K562 (cell line): Measurements from ENCODE around the gene OTUD5. TPM values are rescaled to one million over a fixed set of nuclear protein-coding genes. Genes with fewer than 3 reads are reported as not detected.

Source experiments
- ATAC-seq: fragments of 200-7000 bp; cut with Tn5 transposase; 3 replicates; pipeline ENCODE4 v1.9.1; 2020; ENCODE audit warnings: moderate library complexity
- BruUV-seq: library from RNA; stranded (reverse); fragments of 400-500 nt; replicated peaks from 2 replicates; lab custom pipeline; 2021; lab: Mats Ljungman, UMichigan
- CTCF ChIA-PET: fragments of 300-600 bp; formaldehyde crosslinking; extraction: SDS; loops from one replicate; lab custom pipeline; 2021; ENCODE audit warnings: low intra/inter-chr PET ratio; lab: Yijun Ruan, JAX
- POLR2A ChIA-PET: fragments of 300-600, 350-650 bp; sonication (Branson Sonifier 250); formaldehyde crosslinking; extraction: SDS; loops from one replicate; lab custom pipeline; 2021; ENCODE audit warnings: antibody characterized with exemption, inconsistent platforms; lab: Yijun Ruan, JAX
- DNase-seq, 4 experiments: peaks; one replicate each; pipeline versions ENCODE4 v3.0.0 to v3.0.0-alpha.2; 2011 to 2018; ENCODE audit warnings: low spot score in 3 of 4, mixed read lengths in 3 of 4; ENCODE audit errors: extremely low read depth in 1 of 4
- FAIRE-seq: peaks from 2 replicates; lab custom pipeline; 2011; peaks lifted over from hg19 to GRCh38; lab: Jason Lieb, UNC
- H2AFZ ChIP-seq: 2 replicates; pipeline ENCODE4 v1.6.0; 2011; ENCODE audit warnings: low read depth, low read length, control low read depth, inconsistent platforms
- H3K27ac ChIP-seq: fragments of 200-600 bp; 3 replicates; pipeline ENCODE4 v1.8.0; 2011; ENCODE audit warnings: low read depth, mild to moderate bottlenecking, control low read depth, inconsistent platforms, low read length, moderate library complexity, mixed read lengths; ENCODE audit errors: extremely low read depth
- H3K27me3 ChIP-seq, 2 experiments: fragments of 300-600 bp in 1 of 2; 2 replicates in 1 of 2; 3 replicates in 1 of 2; pipeline versions ENCODE4 v1.6.0 to v1.8.0; 2011; ENCODE audit warnings: inconsistent platforms in 2 of 2, low read length in 2 of 2, mild to moderate bottlenecking in 1 of 2, mixed read lengths in 1 of 2, moderate library complexity in 1 of 2; ENCODE audit not compliant: control insufficient read depth in 2 of 2, insufficient read depth in 2 of 2
- H3K36me3 ChIP-seq: fragments of 300-600 bp; 3 replicates; pipeline ENCODE4 v1.8.0; 2011; ENCODE audit warnings: mild to moderate bottlenecking, low read length, inconsistent platforms; ENCODE audit not compliant: control insufficient read depth, insufficient read depth
- H3K4me1 ChIP-seq, 2 experiments: fragments of 200-600 bp in 1 of 2; replicated peaks in 1 of 2; 2 replicates in 1 of 2; 3 replicates in 1 of 2; pipeline versions ENCODE4 v1.5.1 to v1.8.0; 2011; ENCODE audit warnings: inconsistent platforms in 2 of 2, low read length in 2 of 2, mild to moderate bottlenecking in 1 of 2, mixed read lengths in 1 of 2, moderate library complexity in 1 of 2; ENCODE audit not compliant: control insufficient read depth in 2 of 2, insufficient read depth in 2 of 2
- H3K4me2 ChIP-seq: 2 replicates; pipeline ENCODE4 v1.6.1; 2011; ENCODE audit warnings: low read length, control low read depth, inconsistent platforms, mixed read lengths; ENCODE audit not compliant: insufficient read depth
- H3K4me3 ChIP-seq: fragments of 200-600 bp; sonication (generic), shearing (Covaris generic); 2 replicates; pipeline ENCODE4 v1.5.1; 2016; ENCODE audit warnings: control low read depth, inconsistent platforms
- H3K79me2 ChIP-seq: fragments of 200-600 bp; 3 replicates; pipeline ENCODE4 v1.8.0; 2011; ENCODE audit warnings: low read length, inconsistent platforms; ENCODE audit not compliant: control insufficient read depth, insufficient read depth
- H3K9ac ChIP-seq, 2 experiments: 2 replicates each; pipeline versions ENCODE4 v1.6.0 to v1.6.1; 2011; ENCODE audit warnings: low read depth in 2 of 2, low read length in 2 of 2, control low read depth in 1 of 2, inconsistent platforms in 1 of 2, mild to moderate bottlenecking in 1 of 2, mixed read lengths in 1 of 2; ENCODE audit not compliant: insufficient read depth in 1 of 2
- H3K9me1 ChIP-seq: one replicate; pipeline ENCODE4 v1.6.0; 2011; ENCODE audit warnings: inconsistent platforms, mild to moderate bottlenecking, low read length, moderate library complexity; ENCODE audit not compliant: control insufficient read depth, insufficient read depth
- H3K9me3 ChIP-seq: replicated peaks from 2 replicates; pipeline ENCODE4 v1.5.1; 2011; ENCODE audit warnings: low read depth, low read length, inconsistent platforms; ENCODE audit not compliant: control insufficient read depth, insufficient read depth
- H4K20me1 ChIP-seq: replicated peaks from 2 replicates; pipeline ENCODE4 v1.6.1; 2011; ENCODE audit warnings: low read length, inconsistent platforms, mixed read lengths; ENCODE audit not compliant: control insufficient read depth, insufficient read depth
- CHCHD3 ChIP-seq: fragments of 250-450 bp; sonication (Bioruptor Pico); IDR thresholded peaks from 2 replicates; pipeline ENCODE4 v2.1.2; 2022; ENCODE audit warnings: mild to moderate bottlenecking
- ELF2 ChIP-seq: fragments of 250-450 bp; sonication (Bioruptor Pico); IDR thresholded peaks from 2 replicates; pipeline ENCODE4 v1.5.0; 2021; ENCODE audit warnings: mild to moderate bottlenecking
- FOXM1 ChIP-seq, 2 experiments: fragments of 450-650 bp in 1 of 2; sonication (generic) in 1 of 2; formaldehyde crosslinking in 1 of 2; IDR thresholded peaks; 2 replicates each; pipeline versions ENCODE4 v1.6.1 to v1.9.0; 2017 to 2022; ENCODE audit warnings: low read depth in 2 of 2, mild to moderate bottlenecking in 2 of 2, missing genetic modification reagents in 1 of 2, moderate library complexity in 1 of 2
- MIER1 ChIP-seq: fragments of 450-650 bp; IDR thresholded peaks from 2 replicates; pipeline ENCODE4 v1.6.1; 2016; ENCODE audit warnings: antibody characterized with exemption, mild to moderate bottlenecking, low read depth
- NKRF ChIP-seq: fragments of 450-650 bp; IDR thresholded peaks from 2 replicates; pipeline ENCODE4 v1.6.1; 2016; ENCODE audit warnings: borderline replicate concordance
- ZFX ChIP-seq: sonication (generic); formaldehyde crosslinking; IDR thresholded peaks from 2 replicates; pipeline ENCODE4 v1.8.0; 2022; ENCODE audit warnings: mild to moderate bottlenecking, missing genetic modification reagents, moderate library complexity
- ZNF75A ChIP-seq: fragments of 450-650 bp; formaldehyde crosslinking; IDR thresholded peaks from 2 replicates; pipeline ENCODE4 v1.4.0; 2020; ENCODE audit warnings: mild to moderate bottlenecking
- WGBS: fragments of 100-300 bp; shearing (Covaris generic); methylation state at CpG from one replicate; pipeline ENCODE4 v1.1.6; 2016; ENCODE audit warnings: low coverage, mixed read lengths; ENCODE audit not compliant: insufficient coverage; ENCODE audit errors: missing lambda C conversion rate; 5-methylcytosine and 5-hydroxymethylcytosine counted together
- in situ Hi-C: fragments of 300-500 bp; cut with MboI; formaldehyde crosslinking; loops from 4 replicates; pipeline ENCODE4 v1.15.0; 2018; ENCODE audit warnings: inconsistent platforms, mixed read lengths
- intact Hi-C: fragments of 100-400 bp; cut with micrococcal nuclease; formaldehyde crosslinking; loops from 2 replicates; pipeline ENCODE4 v1.14.2; 2022
- polyA plus RNA-seq, 8 experiments: library from polyadenylated mRNA; depleted of rRNA in 4 of 8; stranded (reverse) in 5 of 8; unstranded in 3 of 8; fragments of >200 nt; fragmentation: Nextera tagmentation in 2 of 8; fragmentation: Illumina TruSeq in 1 of 8; extraction: Ambion mirVana in 2 of 8; extraction: Trizol in 1 of 8; gene quantifications; 2 replicates each; pipeline versions ENCODE4 v1.2.1 to v1.2.3, GENCODE V29; 2011 to 2014; ENCODE audit warnings: inconsistent platforms in 1 of 8, missing spikeins in 1 of 8
- total RNA-seq, 7 experiments: library from RNA; depleted of rRNA in 6 of 7; stranded (reverse); fragments of >200 nt in 6 of 7; fragmentation: Illumina TruSeq in 2 of 7; extraction: Trizol in 2 of 7; gene quantifications; 2 replicates each; pipeline versions ENCODE4 v1.2.1 to v1.2.3, GENCODE V29; 2011 to 2021; ENCODE audit warnings: low replicate concordance in 1 of 7
- TF ChIP-seq, protein P1 (sequence below), 2 experiments: IDR thresholded peaks in 1 of 2; conservative IDR thresholded peaks in 1 of 2; 2 replicates each; pipeline ENCODE4 v1.6.1; 2016; ENCODE audit warnings: low read depth in 2 of 2, mild to moderate bottlenecking in 1 of 2, missing compliant biosample characterization in 1 of 2, missing genetic modification characterization in 1 of 2, moderate library complexity in 1 of 2

OTUD5 gene
- total and polyA plus RNA-seq, 9 of the 15 experiments (the other 6 are each of a cell fraction or from before 2014, with no cell fraction given), result 3.6 to 102 (median 59.0) TPM

- H3K9me3 ChIP-seq, result no peaks in the 10 kb centered on the region
- H3K9ac ChIP-seq, result peak overlapping the region; percentile 53 to 90
- in situ Hi-C loops, result no loop called here
- WGBS, result 1% methylated on average over 13 of the region's 35 CpGs
- ATAC-seq (peak; percentile 68), FAIRE-seq (no peak), DNase-seq (peak in 2 of 4 experiments; percentile 28 to 32)
- H3K4me1 ChIP-seq, result peaks cover 6 to 32% of the 10 kb centered on the region in 2 experiments; a peak in 4 of 5 replicates
- no peaks in the 10 kb centered on the region for H3K9me1 ChIP-seq
- H4K20me1 ChIP-seq, result 0 out of 2 replicates have a peak, but pooled peaks cover 7% of the 10 kb centered on the region
- no peaks in the 10 kb centered on the region for H3K27me3 ChIP-seq
- CTCF ChIA-PET, result interaction anchor here (0.5 kb wide), 1 partner anchor 223 kb away, joined by 3 read pairs; no protein-coding TSS in a partner anchor
- 0 out of 2 replicates have a peak, but pooled peaks have one; percentile 45 for TF ChIP-seq NKRF
- TF ChIP-seq ZNF75A (CRISPR knock-in tag), result no peak
- no peak for TF ChIP-seq CHCHD3 (CRISPR knock-in tag)
- no peak for TF ChIP-seq ELF2
- TF ChIP-seq MIER1, result 0 out of 2 replicates have a peak, but pooled peaks have one; percentile 18
- TF ChIP-seq FOXM1 (IDR thresholded peaks at IDR 0.05; ENCODE audit: low read depth), result no peak
- TF ChIP-seq FOXM1 (CRISPR knock-in tag; IDR thresholded peaks at IDR 0.05; ENCODE audit: low read depth), result no peak
- no peak for TF ChIP-seq ZFX (CRISPR knock-in tag)
- TF ChIP-seq, protein P1, sequence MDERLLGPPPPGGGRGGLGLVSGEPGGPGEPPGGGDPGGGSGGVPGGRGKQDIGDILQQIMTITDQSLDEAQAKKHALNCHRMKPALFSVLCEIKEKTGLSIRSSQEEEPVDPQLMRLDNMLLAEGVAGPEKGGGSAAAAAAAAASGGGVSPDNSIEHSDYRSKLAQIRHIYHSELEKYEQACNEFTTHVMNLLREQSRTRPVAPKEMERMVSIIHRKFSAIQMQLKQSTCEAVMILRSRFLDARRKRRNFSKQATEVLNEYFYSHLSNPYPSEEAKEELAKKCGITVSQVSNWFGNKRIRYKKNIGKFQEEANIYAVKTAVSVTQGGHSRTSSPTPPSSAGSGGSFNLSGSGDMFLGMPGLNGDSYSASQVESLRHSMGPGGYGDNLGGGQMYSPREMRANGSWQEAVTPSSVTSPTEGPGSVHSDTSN (CRISPR knock-in tag; IDR thresholded peaks at IDR 0.05; ENCODE audit: low read depth), result no peak
- TF ChIP-seq, protein P1 (tag; conservative IDR thresholded peaks at IDR 0.05; ENCODE audit: low read depth), result no peak
- intact Hi-C loops, result no loop called here
- no TSS peak for BruUV-seq
- peak overlapping the region; percentile 74 for H2AFZ ChIP-seq
- H3K27ac ChIP-seq, result peak overlapping the region; percentile 55
- peak overlapping the region; percentile 90 for H3K4me2 ChIP-seq
- peaks cover 19% of the 10 kb centered on the region for H3K79me2 ChIP-seq
- peaks cover 32% of the 10 kb centered on the region; the same call in 2 of the 3 replicates for H3K36me3 ChIP-seq
- POLR2A ChIA-PET, result interaction anchor here (0.6 to 2.0 kb wide), 5 partner anchors 13 to 317 kb away, joined by 3 to 6 read pairs (median 3); partner anchors contain the start of genes GRIPAP1, HDAC6 and RBM3
- peak overlapping the region; percentile 61 for H3K4me3 ChIP-seq
These were observed 66.4 kb downstream of the OTUD5 start for GRCh38 chrX:48890934-48891401.
